Astrocyte (in vitro differentiated cells and primary cell): ENCODE results near the gene JMJD8.

Experiments used
- CTCF ChIP-seq: IDR thresholded peaks from 2 replicates; pipeline ENCODE4 v1.5.1; 2011; ENCODE audit warnings: low read depth, mild to moderate bottlenecking, inconsistent platforms, low read length, moderate library complexity; ENCODE audit not compliant: insufficient read depth
- EZH2 ChIP-seq: IDR thresholded peaks from 2 replicates; pipeline ENCODE4 v1.6.1; 2012; ENCODE audit warnings: mild to moderate bottlenecking, low read length, inconsistent platforms; ENCODE audit not compliant: insufficient read depth

GRCh38 chr16:720990-721764 lies 37.0 kb upstream of the JMJD8 start, which contains the start of gene ANTKMT:
- no peak for TF ChIP-seq CTCF
- no peak for TF ChIP-seq EZH2
